GM18858 (cell line): ENCODE results near the gene GOLGA1.
"Not testable (repeated sequence)": the region's sequence is repeated elsewhere in the genome, so short reads cannot be mapped to it uniquely, and the experiment has no call there.

ENCODE experiments used
- ATAC-seq: cut with Tn5 transposase; IDR thresholded peaks from one replicate; pipeline ENCODE4 v1.9.1; 2021; ENCODE audit not compliant: unreplicated experiment

GOLGA1 gene

DNA sequence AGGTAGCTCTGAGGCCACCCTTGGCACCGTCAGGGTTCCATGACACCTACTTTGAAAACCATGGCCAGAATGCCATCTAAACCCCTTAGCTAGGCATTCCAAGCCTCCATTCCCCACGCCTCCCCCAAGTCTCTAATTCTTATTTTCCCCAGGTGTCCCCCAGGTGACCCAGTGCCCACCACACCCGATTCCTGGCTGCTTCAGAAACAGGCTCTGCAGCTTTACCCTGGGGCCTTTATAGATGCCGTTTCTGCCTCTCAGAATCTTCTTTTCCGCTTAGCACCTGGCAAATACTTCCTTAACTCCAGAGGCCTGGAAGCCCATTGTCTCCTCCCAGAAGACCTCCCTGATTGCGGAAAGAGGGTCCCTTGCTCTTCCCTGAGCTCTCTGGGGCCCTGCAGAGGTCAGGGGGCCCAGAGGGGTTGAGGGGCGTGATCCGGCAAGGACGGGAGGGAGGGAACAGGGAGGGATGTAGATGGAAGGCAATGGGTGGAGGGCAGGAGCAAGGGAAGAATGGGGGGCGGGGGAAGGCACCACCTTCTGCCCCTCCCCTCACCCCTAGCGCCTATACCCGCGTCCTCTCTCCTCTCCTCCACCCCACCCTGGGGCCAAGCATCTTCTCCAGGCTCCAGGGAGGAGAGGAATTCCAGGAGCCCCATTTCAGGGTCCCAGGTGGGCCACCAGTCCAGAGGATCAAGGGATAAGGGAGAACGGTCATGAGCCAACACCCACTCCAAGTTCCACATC, 99.6 kb downstream of the GOLGA1 start:
- ATAC-seq = no peak

DNA sequence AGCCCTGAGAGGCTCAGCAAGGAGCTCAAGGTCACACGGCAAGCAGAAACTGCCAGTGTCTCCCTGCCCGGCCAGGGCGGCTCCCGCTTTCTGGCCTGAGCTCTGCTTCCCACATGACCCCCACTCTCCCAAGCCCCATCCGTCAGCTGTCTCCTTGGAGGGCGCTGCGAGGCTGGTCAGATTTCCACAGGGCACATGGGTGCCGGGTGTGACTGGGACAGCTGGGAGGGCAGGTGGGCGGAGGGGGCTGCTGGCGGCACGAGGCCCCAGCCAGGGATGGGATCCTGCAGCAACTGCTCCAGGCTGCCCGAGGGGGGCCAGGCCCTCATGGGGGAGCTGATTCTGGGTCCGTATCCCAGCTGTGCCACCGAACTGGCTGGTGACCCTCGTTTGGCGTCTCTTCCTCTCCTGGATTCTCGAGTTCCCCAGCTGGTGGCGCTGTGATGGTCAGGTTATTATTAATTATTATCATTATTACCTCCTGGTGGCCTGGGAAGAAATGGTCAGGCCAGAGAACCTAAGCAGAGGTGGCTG, 100.5 kb downstream of the GOLGA1 start:
- ATAC-seq = no peak

DNA sequence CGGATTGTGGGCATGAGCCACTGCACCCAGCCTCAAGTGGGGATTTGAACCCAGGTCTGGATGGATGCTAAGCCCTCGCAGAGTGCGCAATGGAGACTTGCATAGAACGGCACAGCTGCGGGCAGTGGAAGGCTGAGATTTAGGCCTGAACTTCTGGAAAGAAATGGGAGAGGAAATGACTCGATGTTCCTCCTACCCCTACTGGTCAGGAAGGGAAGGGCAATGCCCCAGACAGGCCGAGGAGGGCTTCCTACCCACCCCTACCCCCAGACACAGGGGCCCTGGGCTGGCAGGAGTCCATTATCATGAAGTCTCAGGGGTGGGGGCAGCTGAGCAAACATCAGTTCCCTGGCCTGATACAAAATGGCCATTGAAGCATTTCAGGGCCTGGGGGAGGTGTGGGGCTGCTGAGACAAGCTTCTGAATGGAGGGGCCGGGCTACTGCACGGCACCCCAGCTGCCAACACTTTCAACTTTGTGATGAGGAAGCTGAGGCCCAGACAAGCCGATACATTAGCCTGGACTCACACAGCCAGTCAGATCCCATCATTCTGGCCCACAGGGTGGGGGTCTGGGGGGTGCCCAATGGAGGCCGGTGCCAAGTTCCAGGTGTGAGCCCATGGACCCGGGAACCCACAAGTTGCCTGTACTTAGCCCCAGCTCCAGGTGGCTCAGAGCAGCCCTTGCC, 101.1 kb downstream of the GOLGA1 start:
- no peak for ATAC-seq

DNA sequence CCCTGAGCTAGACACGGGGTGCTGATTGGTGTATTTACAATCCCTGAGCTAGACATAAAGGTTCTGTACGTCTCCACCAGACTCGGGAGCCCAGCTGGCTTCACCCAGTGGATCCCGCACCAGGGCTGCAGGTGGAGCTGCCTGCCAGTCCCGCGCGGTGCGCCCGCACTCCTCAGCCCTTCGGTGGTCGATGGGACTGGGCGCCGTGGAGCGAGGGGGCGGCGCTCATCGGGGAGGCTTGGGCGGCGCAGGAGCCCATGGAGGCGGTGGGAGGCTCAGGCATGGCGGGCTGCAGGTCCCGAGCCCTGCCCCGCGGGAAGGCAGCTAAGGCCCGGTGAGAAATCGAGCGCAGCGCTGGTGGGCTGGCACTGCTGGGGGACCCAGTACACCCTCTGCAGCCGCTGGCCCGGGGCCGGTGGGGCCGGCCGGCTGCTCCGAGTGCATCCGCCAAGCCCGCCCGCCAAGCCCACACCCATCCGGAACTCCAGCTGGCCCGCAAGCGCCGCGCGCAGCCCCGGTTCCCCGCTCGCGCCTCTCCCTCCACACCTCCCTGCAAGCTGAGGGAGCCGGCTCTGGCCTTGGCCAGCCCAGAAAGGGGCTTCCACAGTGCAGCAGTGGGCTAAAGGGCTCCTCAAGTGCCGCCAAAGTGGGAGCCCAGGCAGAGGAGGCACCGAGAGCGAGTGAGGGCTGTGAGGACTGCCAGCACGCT, 102.2 kb downstream of the GOLGA1 start:
- ATAC-seq = not testable (repeated sequence)

DNA sequence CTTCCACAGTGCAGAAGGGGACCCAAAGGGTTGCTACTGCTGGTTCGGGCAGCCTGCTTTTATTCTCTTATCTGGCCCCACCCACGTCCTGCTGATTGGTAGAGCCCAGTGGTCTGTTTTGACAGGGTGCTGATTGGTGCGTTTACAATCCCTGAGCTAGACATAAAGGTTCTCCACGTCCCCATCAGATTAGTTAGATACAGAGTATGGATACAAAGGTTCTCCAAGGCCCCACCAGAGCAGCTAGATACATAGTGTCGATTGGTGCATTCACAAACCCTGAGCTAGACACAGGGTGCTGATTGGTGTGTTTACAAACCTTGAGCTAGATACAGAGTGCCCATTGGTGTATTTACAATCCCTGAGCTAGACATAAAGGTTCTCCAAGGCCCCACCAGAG, 102.8 kb downstream of the GOLGA1 start:
- not testable (repeated sequence) for ATAC-seq

DNA sequence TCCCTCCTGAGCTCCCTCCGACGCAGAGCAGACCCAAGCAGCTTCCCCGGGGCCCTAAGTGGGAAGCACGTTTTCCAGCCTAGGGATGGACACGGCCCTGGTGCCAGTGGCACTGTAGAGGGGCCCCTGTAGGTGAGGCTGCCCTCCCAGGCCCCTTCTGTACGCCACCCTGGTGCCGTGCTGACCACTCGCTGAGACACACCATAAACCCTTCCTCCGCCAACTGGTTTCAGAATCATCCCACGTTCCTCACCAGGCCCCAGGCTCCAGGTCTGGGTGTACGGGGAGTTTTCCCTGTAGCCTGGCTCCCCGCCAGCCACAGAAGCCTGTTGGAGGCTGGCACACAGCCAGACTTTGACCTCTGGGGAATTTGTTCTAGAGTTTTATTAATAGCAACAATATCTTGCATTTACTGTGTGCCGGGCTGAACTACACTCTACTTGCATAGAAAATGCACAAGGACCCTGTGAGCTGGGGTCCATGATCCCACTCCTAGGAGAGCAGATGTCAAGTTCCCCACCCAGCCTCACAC, 105.8 kb downstream of the GOLGA1 start:
- ATAC-seq = no peak

DNA sequence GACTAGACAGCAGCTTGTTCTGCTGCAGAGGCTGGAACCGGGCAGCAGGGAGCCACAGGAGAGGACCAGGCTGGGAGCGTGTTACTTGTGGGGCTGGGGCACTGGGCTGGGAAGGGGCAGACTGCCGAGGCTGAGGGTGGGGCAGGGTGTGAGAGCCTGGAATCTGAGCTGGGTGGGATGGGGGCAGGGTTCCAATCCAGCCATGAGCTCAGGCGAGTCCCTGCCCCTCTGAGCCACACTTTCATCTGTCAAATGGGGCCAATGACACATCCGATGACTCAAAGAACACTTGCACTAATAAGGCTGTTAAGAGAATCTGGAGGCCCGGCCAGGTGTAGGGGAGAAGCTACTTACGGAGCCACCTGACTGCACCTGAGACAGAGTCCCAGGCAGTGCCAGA, 106.3 kb downstream of the GOLGA1 start:
- ATAC-seq = no peak

DNA sequence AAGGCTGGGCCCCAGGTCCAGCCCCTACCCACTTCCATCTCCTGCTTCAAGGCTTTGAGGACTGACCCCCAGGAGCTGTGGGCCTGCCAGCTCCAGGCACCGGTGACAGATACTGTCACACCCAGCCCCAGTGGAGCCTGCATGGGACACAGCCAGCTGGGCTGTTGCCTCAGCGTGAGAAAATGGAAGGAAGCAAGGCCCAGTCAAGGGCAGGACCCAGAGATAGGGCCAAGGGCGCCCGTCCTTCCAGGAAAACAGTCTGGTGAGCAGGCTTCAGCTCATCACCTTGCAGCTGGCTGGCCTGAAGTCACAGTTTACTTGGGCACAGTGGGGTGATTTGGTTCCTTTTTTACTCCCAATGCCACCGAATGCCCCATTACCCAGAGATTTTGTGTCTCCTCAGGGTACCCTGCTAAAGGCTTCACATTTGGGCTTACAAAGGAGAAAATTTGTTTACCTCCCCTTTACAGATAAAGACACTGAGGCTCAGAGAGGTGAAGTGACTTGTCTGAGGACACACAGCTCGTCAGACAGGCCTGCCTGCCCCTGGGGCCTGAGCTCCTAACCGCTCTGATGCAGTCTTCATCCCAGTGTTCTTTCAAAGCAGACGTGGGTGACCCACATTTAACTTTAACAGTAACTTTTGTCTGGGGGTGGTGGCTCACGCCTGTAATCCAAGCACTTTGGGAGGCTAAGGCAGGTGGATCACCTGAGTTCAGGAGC, 109.1 kb downstream of the GOLGA1 start:
- ATAC-seq = no peak

DNA sequence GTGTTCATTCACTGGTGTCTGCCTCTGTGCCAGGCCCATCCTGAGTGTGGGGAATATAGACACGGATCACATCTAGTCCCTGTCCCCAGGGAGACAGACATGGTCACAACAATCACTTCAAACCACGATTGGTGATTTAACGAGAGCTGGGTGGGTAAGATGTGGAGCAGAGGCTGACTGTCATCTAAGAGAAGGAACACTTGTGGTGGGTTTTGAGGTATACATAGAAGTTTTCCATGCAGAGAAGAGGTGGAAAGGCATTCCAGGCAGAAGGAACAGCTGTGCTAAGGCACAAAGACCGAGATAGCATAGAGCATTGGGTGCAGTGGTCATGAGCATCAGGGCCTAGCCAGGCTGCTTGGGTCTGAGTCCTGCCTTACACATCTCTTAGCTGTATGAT, 110.3 kb downstream of the GOLGA1 start:
- ATAC-seq = no peak

DNA sequence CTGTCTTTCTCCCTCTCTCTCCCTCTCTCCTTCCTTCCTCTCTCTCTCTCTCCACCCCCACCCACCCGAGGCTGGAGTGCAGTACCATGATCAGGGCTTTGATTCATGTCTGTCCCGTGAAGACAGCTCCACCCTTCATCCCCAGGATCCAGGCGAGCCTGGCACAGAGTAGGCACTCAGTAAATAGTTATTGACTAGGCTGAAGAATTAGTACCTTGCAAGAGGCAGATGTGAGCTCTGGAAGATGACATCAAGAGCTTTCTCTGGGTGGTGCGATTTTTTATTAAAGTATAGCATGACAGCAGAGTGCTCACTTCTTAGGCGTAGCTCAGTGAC, 111.6 kb downstream of the GOLGA1 start:
- no peak for ATAC-seq

DNA sequence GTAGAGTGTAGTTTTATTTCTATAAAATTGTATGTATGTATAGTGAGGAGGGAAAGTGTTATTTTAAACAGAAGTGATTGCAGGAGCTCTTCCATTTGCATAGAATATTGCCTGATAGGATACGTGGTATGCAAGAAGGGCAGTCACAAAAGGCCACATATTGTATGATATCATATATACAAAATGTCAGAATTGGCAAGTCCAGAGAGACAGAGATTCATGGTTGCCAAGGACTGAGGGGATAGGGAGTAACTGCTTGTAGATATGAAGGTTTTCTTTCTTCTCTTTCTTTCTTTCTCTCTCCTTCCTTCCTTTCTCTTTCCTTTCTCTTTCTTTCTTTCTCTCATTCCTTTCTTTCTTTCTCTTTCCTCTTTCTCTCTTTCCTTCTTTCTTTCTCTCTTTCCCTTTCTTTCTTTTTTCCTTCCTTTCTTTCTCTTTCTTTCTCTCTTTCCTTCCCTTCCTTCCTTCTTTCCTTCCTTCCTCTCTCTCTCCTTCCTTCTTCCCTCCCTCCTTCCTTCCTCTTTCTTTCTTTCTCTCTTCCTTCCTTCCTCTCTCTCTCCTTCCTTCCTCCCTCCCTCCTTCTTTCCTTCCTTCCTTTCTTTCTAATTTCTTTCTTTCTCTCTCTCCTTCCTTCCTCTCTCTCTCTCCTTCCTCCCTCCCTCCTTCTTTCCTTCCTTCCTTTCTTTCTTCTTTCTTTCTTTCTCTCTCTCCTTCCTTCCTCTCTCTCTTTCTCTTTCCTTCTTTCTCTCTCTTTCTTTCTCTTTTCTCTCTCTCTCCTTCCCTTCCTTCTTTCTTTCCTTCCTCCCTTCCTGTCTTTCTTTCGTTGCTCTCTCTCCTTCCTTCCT, 112.2 kb downstream of the GOLGA1 start:
- no peak for ATAC-seq
